DMS53 treated with DMSO at 0.1 percent for 48 hours (cell line): ENCODE results near the gene RBL2.
"Not testable (repeated sequence)": the region's sequence is repeated elsewhere in the genome, so short reads cannot be mapped to it uniquely, and the experiment has no call there.

Source experiments
- DNase-seq: peaks from one replicate; lab custom pipeline; 2025; ENCODE audit not compliant: unreplicated experiment; lab: John Stamatoyannopoulos, UW

The RBL2 gene

GRCh38 chr16:53537626-53538025 is 103.4 kb downstream of the RBL2 start:
- DNase-seq: no peak

GRCh38 chr16:53539346-53539745 is 105.1 kb downstream of the RBL2 start:
- DNase-seq: not testable (repeated sequence)

GRCh38 chr16:53539759-53540718 is 105.8 kb downstream of the RBL2 start:
- not testable (repeated sequence) for DNase-seq
